Upper lobe of right lung (tissue), 1 donor: Measurements from ENCODE around the gene TMEM232. TPM values are rescaled to one million over a fixed set of nuclear protein-coding genes. Genes with fewer than 3 reads are reported as not detected.

Experiments used
- ATAC-seq: fragments of 200-7000 bp; cut with Tn5 transposase; one replicate; pipeline ENCODE4 v1.9.1; 2020; ENCODE audit warnings: mild to moderate bottlenecking, moderate library complexity
- DNase-seq: peaks from one replicate; pipeline ENCODE4 v3.0.0-alpha.2; 2020
- H3K27ac ChIP-seq: fragments of 200-600 bp; one replicate; pipeline ENCODE4 v1.8.0; 2022
- H3K27me3 ChIP-seq: fragments of 200-600 bp; one replicate; pipeline ENCODE4 v1.8.0; 2022; ENCODE audit warnings: mild to moderate bottlenecking
- H3K36me3 ChIP-seq: fragments of 200-600 bp; one replicate; pipeline ENCODE4 v1.8.0; 2022
- H3K4me1 ChIP-seq: fragments of 200-600 bp; one replicate; pipeline ENCODE4 v1.8.0; 2022
- H3K4me3 ChIP-seq: fragments of 200-600 bp; one replicate; pipeline ENCODE4 v1.8.0; 2022; ENCODE audit warnings: mild to moderate bottlenecking
- H3K9me3 ChIP-seq: fragments of 200-600 bp; one replicate; pipeline ENCODE4 v1.8.0; 2022
- intact Hi-C: fragments of 100-400 bp; cut with DNase I; formaldehyde crosslinking; loops from one replicate; pipeline ENCODE4 v1.11.0; 2022
- total RNA-seq: library from RNA; stranded (reverse); fragmentation: NEBNext Ultra II Directional; extraction: Animal tissue kit (Norgen Biotek cat#: 25700); gene quantifications from one replicate; pipeline ENCODE4 v1.2.1, GENCODE V29; 2021
- TF ChIP-seq, protein P1 (sequence below): fragments of 200-600 bp; IDR thresholded peaks from one replicate; pipeline ENCODE4 v1.8.0; 2022; ENCODE audit warnings: antibody characterized with exemption
- donor health status: DM: no; HTN: yes; CAD: no; lungs with severe emphysema.

The TMEM232 gene
- total RNA-seq, 1 donor from 2014 or later: 3.6 TPM

DNA sequence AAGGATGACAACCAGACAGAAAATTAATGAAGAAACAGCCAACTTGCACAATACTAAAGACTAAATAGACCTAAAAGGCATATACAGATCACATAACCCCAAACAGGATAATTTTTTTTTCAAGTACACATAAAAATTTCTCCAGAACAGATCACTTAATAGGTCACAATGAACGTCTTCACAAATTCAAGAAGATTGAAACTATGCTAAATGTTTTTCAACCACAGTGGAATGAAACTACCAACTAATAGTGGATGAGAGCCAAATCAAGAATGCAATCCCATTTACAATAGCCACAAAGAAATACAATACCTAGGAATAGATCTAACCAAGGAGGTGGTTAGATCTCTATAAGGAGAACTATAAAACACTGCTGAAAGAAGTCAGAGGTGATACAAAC, 145.8 kb downstream of the TMEM232 start:
- no peaks in the 10 kb centered on the region for H3K9me3 ChIP-seq
- H3K4me3 ChIP-seq: no peak overlapping the region
- TF ChIP-seq, protein P1, sequence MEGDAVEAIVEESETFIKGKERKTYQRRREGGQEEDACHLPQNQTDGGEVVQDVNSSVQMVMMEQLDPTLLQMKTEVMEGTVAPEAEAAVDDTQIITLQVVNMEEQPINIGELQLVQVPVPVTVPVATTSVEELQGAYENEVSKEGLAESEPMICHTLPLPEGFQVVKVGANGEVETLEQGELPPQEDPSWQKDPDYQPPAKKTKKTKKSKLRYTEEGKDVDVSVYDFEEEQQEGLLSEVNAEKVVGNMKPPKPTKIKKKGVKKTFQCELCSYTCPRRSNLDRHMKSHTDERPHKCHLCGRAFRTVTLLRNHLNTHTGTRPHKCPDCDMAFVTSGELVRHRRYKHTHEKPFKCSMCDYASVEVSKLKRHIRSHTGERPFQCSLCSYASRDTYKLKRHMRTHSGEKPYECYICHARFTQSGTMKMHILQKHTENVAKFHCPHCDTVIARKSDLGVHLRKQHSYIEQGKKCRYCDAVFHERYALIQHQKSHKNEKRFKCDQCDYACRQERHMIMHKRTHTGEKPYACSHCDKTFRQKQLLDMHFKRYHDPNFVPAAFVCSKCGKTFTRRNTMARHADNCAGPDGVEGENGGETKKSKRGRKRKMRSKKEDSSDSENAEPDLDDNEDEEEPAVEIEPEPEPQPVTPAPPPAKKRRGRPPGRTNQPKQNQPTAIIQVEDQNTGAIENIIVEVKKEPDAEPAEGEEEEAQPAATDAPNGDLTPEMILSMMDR: no peak
- ATAC-seq: no peak
- no peaks in the 10 kb centered on the region for H3K27me3 ChIP-seq
- H3K4me1 ChIP-seq: no peaks in the 10 kb centered on the region
- no peak for DNase-seq
- no peaks in the 10 kb centered on the region for H3K36me3 ChIP-seq
- H3K27ac ChIP-seq: no peak overlapping the region
- intact Hi-C loops: no loop called here

DNA sequence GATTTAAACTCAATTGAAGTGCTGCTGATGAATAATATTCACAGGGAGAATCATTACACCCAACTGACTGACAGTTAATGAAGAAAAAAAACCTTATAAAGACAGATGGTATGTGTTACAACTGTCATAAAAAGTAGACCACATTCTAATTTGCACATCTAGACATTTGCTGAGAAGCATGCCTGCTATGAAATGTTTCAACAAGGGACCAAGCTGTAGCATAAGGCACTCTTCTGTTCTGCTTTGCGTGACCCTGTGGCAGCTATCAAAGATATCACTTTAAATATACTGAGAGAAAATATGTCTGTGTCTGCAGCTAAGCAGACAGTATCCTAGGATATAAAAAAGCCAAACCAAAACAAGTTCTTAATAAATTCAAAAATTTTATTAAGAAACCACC, 153.7 kb downstream of the TMEM232 start:
- Histone ChIP-seq H3K4me3 (no peak overlapping the region), H3K27ac (no peak overlapping the region), H3K27me3 (no peaks in the 10 kb centered on the region), H3K36me3 (no peaks in the 10 kb centered on the region), H3K4me1 (no peaks in the 10 kb centered on the region), H3K9me3 (no peaks in the 10 kb centered on the region)
- intact Hi-C loops: no loop called here
- TF ChIP-seq, protein P1: no peak
- no peak for ATAC-seq
- DNase-seq: no peak

DNA sequence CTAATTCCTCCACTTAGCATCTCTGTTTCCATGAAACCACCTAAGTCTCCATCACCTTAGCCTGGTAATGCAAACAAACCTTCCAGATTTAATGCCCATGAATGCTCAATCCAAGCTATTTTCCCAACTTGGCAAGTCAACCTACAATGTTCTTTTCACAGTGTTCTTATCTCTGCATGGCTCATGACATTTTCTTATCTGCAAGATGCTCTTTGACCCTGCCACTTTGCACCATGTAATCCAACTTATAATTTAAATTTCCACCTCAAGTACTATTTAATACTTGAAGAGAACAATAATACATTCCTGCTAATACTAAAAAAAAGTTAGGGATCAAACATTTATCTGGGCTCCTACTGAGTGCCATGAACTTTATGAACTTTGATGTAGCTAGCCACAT, 164.3 kb downstream of the TMEM232 start:
- Histone ChIP-seq H3K27me3 (no peaks in the 10 kb centered on the region), H3K9me3 (no peaks in the 10 kb centered on the region), H3K36me3 (no peaks in the 10 kb centered on the region), H3K4me1 (no peaks in the 10 kb centered on the region), H3K4me3 (no peak overlapping the region), H3K27ac (no peak overlapping the region)
- ATAC-seq (no peak), DNase-seq (no peak)
- intact Hi-C loops: no loop called here
- TF ChIP-seq, protein P1: no peak

DNA sequence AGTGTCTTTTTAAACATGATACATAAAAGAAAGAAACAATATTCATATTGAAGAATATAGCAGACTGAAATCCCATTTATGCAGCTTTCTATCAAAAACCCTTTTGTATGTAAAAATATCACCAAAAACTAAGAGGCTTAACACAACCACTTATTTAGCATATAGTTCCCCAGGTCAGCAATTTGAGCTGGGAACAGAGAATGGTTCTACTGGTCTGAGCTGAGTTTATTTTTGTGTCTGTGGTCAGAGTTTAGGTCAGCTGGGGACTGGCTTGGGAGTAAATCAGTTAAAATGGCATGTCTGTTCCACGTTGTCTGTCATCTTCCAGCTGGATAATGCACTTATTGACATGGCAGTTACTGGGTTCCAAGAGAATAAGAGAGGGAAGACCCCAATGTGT, 165.0 kb downstream of the TMEM232 start:
- TF ChIP-seq, protein P1: no peak
- Histone ChIP-seq H3K27me3 (no peaks in the 10 kb centered on the region), H3K9me3 (no peaks in the 10 kb centered on the region), H3K4me1 (no peaks in the 10 kb centered on the region), H3K27ac (no peak overlapping the region), H3K4me3 (no peak overlapping the region), H3K36me3 (no peaks in the 10 kb centered on the region)
- intact Hi-C loops: no loop called here
- ATAC-seq (no peak), DNase-seq (no peak)

DNA sequence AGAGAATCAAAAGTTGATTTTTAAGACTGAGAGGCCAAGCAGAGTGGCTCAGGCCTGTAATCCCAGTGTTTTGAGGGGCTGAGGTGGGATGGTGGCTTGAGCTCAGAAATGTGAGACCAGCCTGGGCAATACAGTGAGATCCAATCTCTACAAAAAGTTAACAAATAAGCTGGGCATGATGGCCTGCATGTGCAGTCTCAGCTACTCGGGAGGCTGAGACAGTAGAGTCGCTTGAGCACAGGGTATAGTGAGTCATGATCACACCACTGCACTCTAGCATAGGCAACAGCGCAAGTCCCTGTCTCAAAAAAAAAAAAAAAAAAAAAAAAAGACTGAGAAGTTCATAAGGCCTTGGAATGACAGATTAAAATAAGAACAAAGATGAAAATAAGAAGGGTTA, 177.2 kb downstream of the TMEM232 start:
- Histone ChIP-seq H3K27ac (no peak overlapping the region), H3K9me3 (peaks cover 11% of the 10 kb centered on the region), H3K4me1 (no peaks in the 10 kb centered on the region), H3K36me3 (no peaks in the 10 kb centered on the region), H3K4me3 (no peak overlapping the region), H3K27me3 (no peaks in the 10 kb centered on the region)
- no peak for DNase-seq
- intact Hi-C loops: no loop called here
- TF ChIP-seq, protein P1: no peak
- no peak for ATAC-seq

DNA sequence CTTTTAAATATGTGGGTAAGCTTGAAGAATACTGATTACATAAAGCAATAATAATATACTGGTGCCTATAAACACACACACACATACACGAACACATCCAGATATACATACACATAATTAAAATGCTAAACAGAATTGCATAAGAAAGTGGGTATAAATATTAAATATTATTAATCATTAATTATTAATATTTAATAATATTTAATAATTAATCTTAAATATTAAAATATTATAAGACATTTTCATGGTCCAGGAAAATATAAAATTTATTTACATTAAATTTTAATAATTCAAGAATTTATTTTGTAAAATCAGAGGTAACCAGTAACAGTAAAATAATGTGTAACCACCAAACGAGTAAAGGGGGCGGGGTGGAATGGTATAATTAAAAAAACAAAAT, 178.3 kb downstream of the TMEM232 start:
- TF ChIP-seq, protein P1: no peak
- peaks cover 8% of the 10 kb centered on the region for H3K9me3 ChIP-seq
- no peak for DNase-seq
- intact Hi-C loops: no loop called here
- H3K4me1 ChIP-seq: no peaks in the 10 kb centered on the region
- H3K27me3 ChIP-seq: no peaks in the 10 kb centered on the region
- no peaks in the 10 kb centered on the region for H3K36me3 ChIP-seq
- no peak overlapping the region for H3K27ac ChIP-seq
- no peak for ATAC-seq
- no peak overlapping the region for H3K4me3 ChIP-seq
